Measurements from ENCODE around the gene ZNF836. TPM values are rescaled to one million over a fixed set of nuclear protein-coding genes. Genes with fewer than 3 reads are reported as not detected.

Gene ZNF836
- total RNA-seq, 2 experiments from 2014 or later: 7.2 to 9.4 TPM

- POLR2A ChIA-PET: no interaction called here
- CTCF ChIA-PET: no interaction called here
Measured at GRCh38 chr19:52115526-52116053, 55.8 kb downstream of the ZNF836 start.

- ChIA-PET CTCF (no interaction called here), POLR2A (no interaction called here)
Measured at GRCh38 chr19:52114691-52115090, 56.7 kb downstream of the ZNF836 start.

- ChIA-PET POLR2A (no interaction called here), CTCF (no interaction called here)
Measured at GRCh38 chr19:52112624-52113023, 58.8 kb downstream of the ZNF836 start.

- ChIA-PET CTCF (no interaction called here), POLR2A (no interaction called here)
Measured at GRCh38 chr19:52110780-52111179, 60.6 kb downstream of the ZNF836 start.

Other genes with a start within 250 kb of the ZNF836 start
- gene ZNF613, start 244.1 kb downstream of the ZNF836 start, total RNA-seq: 1 to 10 TPM; 4.2 to 4.7 TPM
- 1 to 10 TPM; 4.9 to 6.0 TPM for gene ZNF350, start 184.8 kb downstream of the ZNF836 start, total RNA-seq
- 1 to 10 TPM; 5.5 to 5.7 TPM for gene ZNF615, start 163.4 kb downstream of the ZNF836 start, total RNA-seq
- 10 to 100 TPM; 10.6 to 13.1 TPM for gene ZNF614, start 143.2 kb downstream of the ZNF836 start, total RNA-seq
- 10 to 100 TPM; 10.9 to 13.9 TPM for gene ZNF432, start 122.8 kb downstream of the ZNF836 start, total RNA-seq
- 10 to 100 TPM; 12.9 to 13.0 TPM for gene ZNF841, start 75.9 kb downstream of the ZNF836 start, total RNA-seq
- 10 to 100 TPM; 10.2 to 10.8 TPM for gene ZNF616, start 31.7 kb downstream of the ZNF836 start, total RNA-seq
- gene PPP2R1A, start 18.4 kb upstream of the ZNF836 start, total RNA-seq: 100 to 1,000 TPM; 231 to 236 TPM
- gene ZNF766, start 98.0 kb upstream of the ZNF836 start, total RNA-seq: 10 to 100 TPM; 18.5 to 21.8 TPM
- 1 to 10 TPM; 4.7 to 5.2 TPM for gene ZNF480, start 125.5 kb upstream of the ZNF836 start, total RNA-seq
- 1 to 10 TPM in 1 of 2 experiments, under 1 TPM in 1; 0.82 to 1.2 TPM for gene ZNF610, start 164.6 kb upstream of the ZNF836 start, total RNA-seq
- 10 to 100 TPM; 12.5 to 14.0 TPM for gene ZNF880, start 198.3 kb upstream of the ZNF836 start, total RNA-seq
- gene ZNF528, start 226.2 kb upstream of the ZNF836 start, total RNA-seq: 1 to 10 TPM; 7.4 TPM

All from activated CD8-positive, alpha-beta memory T cell treated with anti-CD3 and anti-CD28 coated beads for 36 hours (primary cell).